Trophoblast cell (in vitro differentiated cells and primary cell): ENCODE measurements around the gene CD3G.

Experiments
- DNase-seq, 2 donors: peaks; one replicate each; pipeline ENCODE4 v3.0.0-alpha.2; 2016
- H2AFZ ChIP-seq: 2 replicates; pipeline ENCODE4 v1.6.1; 2013; ENCODE audit warnings: low read length, moderate library complexity, mild to moderate bottlenecking; ENCODE audit not compliant: insufficient read depth, poor library complexity
- H2AK5ac ChIP-seq: 2 replicates; pipeline ENCODE4 v1.6.1; 2013; ENCODE audit warnings: mild to moderate bottlenecking, low read length
- H2BK120ac ChIP-seq: 2 replicates; pipeline ENCODE4 v1.6.1; 2013; ENCODE audit warnings: low read length, mild to moderate bottlenecking, moderate library complexity; ENCODE audit not compliant: insufficient read depth, poor library complexity
- H2BK12ac ChIP-seq: 2 replicates; pipeline ENCODE4 v1.6.1; 2013; ENCODE audit warnings: mild to moderate bottlenecking, low read length, moderate library complexity
- H2BK5ac ChIP-seq: 2 replicates; pipeline ENCODE4 v1.6.1; 2013; ENCODE audit warnings: low read length, low read depth, moderate library complexity, mild to moderate bottlenecking; ENCODE audit not compliant: poor library complexity
- H3K14ac ChIP-seq: 2 replicates; pipeline ENCODE4 v1.6.1; 2013; ENCODE audit warnings: mild to moderate bottlenecking, low read length
- H3K18ac ChIP-seq: 2 replicates; pipeline ENCODE4 v1.6.1; 2013; ENCODE audit warnings: mild to moderate bottlenecking, low read length
- H3K23ac ChIP-seq: 2 replicates; pipeline ENCODE4 v1.6.1; 2013; ENCODE audit warnings: low read length
- H3K27ac ChIP-seq: 2 replicates; pipeline ENCODE4 v1.5.1; 2013; ENCODE audit warnings: low read depth, mild to moderate bottlenecking, inconsistent platforms, low read length, moderate library complexity
- H3K27me3 ChIP-seq: 2 replicates; pipeline ENCODE4 v1.6.1; 2013; ENCODE audit warnings: inconsistent platforms, mild to moderate bottlenecking, low read length, moderate library complexity; ENCODE audit not compliant: insufficient read depth
- H3K36me3 ChIP-seq, 2 experiments: 1 replicate in 1 of 2; 2 replicates in 1 of 2; pipeline ENCODE4 v1.6.1; 2013; ENCODE audit warnings: low read length in 2 of 2, mild to moderate bottlenecking in 2 of 2, moderate library complexity in 1 of 2; ENCODE audit not compliant: insufficient read depth in 2 of 2, control insufficient read depth in 1 of 2
- H3K4ac ChIP-seq: 2 replicates; pipeline ENCODE4 v1.6.1; 2013; ENCODE audit warnings: low read depth, mild to moderate bottlenecking, low read length, moderate library complexity
- H3K4me1 ChIP-seq, 2 experiments: 1 replicate in 1 of 2; 2 replicates in 1 of 2; pipeline ENCODE4 v1.6.1; 2013; ENCODE audit warnings: low read length in 2 of 2, mild to moderate bottlenecking in 2 of 2, moderate library complexity in 1 of 2; ENCODE audit not compliant: insufficient read depth in 2 of 2, control insufficient read depth in 1 of 2
- H3K4me2 ChIP-seq: 2 replicates; pipeline ENCODE4 v1.6.1; 2013; ENCODE audit warnings: inconsistent platforms, mild to moderate bottlenecking, low read length, moderate library complexity
- H3K4me3 ChIP-seq: 2 replicates; pipeline ENCODE4 v1.5.1; 2013; ENCODE audit warnings: mild to moderate bottlenecking, low read depth, low read length, inconsistent platforms
- H3K79me1 ChIP-seq: one replicate; pipeline ENCODE4 v1.6.1; 2013; ENCODE audit warnings: low read length
- H3K79me2 ChIP-seq: 2 replicates; pipeline ENCODE4 v1.6.1; 2013; ENCODE audit warnings: low read length, mild to moderate bottlenecking; ENCODE audit not compliant: control insufficient read depth, insufficient read depth, poor library complexity
- H3K9ac ChIP-seq: 2 replicates; pipeline ENCODE4 v1.6.1; 2013; ENCODE audit warnings: mild to moderate bottlenecking, low read length
- H3K9me3 ChIP-seq: 2 replicates; pipeline ENCODE4 v1.6.1; 2013; ENCODE audit warnings: low read depth, mild to moderate bottlenecking, control low read depth, inconsistent platforms, low read length; ENCODE audit not compliant: insufficient read depth
- H4K12ac ChIP-seq: 2 replicates; pipeline ENCODE4 v1.6.1; 2013; ENCODE audit warnings: low read depth, mild to moderate bottlenecking, low read length, moderate library complexity
- H4K8ac ChIP-seq: 2 replicates; pipeline ENCODE4 v1.6.1; 2013; ENCODE audit warnings: low read depth, mild to moderate bottlenecking, low read length, moderate library complexity
- H4K91ac ChIP-seq: one replicate; pipeline ENCODE4 v1.6.1; 2013; ENCODE audit warnings: low read depth, mild to moderate bottlenecking, low read length, moderate library complexity
- whole genome bisulfite sequencing: extraction: QIAGEN DNeasy Blood & Tissue Kit; methylation state at CpG from one replicate; pipeline ENCODE4 v1.1.7; 2013; ENCODE audit warnings: missing lambda C conversion rate; ENCODE audit not compliant: insufficient read length, insufficient coverage; ENCODE audit errors: extremely low coverage; 5-methylcytosine and 5-hydroxymethylcytosine counted together

The CD3G gene

DNA sequence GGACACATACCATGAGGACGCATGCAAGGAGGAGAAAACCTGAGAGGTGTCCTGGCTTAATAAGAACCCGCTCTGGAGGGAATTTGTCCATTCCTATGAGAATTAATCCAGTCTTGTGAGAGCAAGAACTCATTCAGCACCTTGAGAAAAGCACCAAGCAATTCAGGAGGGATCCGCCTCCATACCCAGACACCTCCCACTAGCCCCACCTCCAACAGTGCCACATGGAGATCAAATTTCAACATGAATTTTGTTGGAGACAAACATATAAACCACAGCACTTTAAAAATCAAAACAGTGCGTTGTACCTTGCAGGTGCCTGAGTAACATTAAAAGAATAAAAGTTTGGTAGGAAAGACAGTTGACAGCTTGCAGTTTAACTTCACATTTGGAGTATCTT lies 26.6 kb downstream of the CD3G start:
- Histone ChIP-seq H2BK120ac (no peak overlapping the region), H2AFZ (no peak overlapping the region), H3K27me3 (no peaks in the 10 kb centered on the region), H3K36me3 (peaks cover 18 to 44% of the 10 kb centered on the region in 2 experiments), H2AK5ac (no peak overlapping the region), H3K23ac (no peak overlapping the region), H4K91ac (no peak overlapping the region), H3K4me3 (no peak overlapping the region), H3K9ac (no peak overlapping the region), H3K4me2 (no peak overlapping the region), H3K27ac (no peak overlapping the region), H3K14ac (no peak overlapping the region), H2BK12ac (no peak overlapping the region), H2BK5ac (no peak overlapping the region), H3K18ac (no peak overlapping the region), H4K12ac (no peak overlapping the region), H3K4me1 (no peaks in the 10 kb centered on the region), H3K79me2 (no peaks in the 10 kb centered on the region), H3K4ac (no peak overlapping the region), H4K8ac (no peak overlapping the region), H3K9me3 (no peaks in the 10 kb centered on the region), H3K79me1 (no peaks in the 10 kb centered on the region)
- no CpG with 5 or more reads among the region's 4 CpGs for WGBS
- no peak for DNase-seq

DNA sequence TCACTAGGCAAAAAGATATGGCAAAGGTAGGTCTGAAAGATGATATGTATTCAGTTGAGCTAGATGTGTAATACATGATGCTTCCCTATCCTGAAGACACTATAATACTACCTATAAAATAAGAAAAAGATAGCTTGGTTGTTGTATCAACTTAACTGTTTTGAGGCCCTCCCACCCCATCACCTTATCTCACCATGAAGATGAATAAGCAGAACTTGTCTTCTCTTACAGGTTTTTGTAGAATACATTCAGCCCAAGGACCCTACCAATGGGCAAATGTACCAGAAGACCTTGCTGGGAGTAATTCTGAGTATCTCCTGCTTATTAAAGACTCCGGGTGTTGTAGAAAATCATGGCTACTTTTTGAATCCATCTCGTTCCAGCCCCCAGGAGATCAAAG lies 29.1 kb downstream of the CD3G start:
- H2BK12ac ChIP-seq = no peak overlapping the region
- no peak overlapping the region for H3K9ac ChIP-seq
- no peak overlapping the region for H2AFZ ChIP-seq
- no peak overlapping the region for H3K4me2 ChIP-seq
- no peaks in the 10 kb centered on the region for H3K79me2 ChIP-seq
- H4K12ac ChIP-seq = no peak overlapping the region
- no peak overlapping the region for H3K4ac ChIP-seq
- H4K8ac ChIP-seq = no peak overlapping the region
- H2BK5ac ChIP-seq = no peak overlapping the region
- no peak overlapping the region for H4K91ac ChIP-seq
- peaks cover 18 to 50% of the 10 kb centered on the region in 2 experiments for H3K36me3 ChIP-seq
- no CpG with 5 or more reads among the region's 2 CpGs for WGBS
- no peak for DNase-seq
- H3K14ac ChIP-seq = no peak overlapping the region
- H2BK120ac ChIP-seq = no peak overlapping the region
- no peaks in the 10 kb centered on the region for H3K27me3 ChIP-seq
- H3K27ac ChIP-seq = no peak overlapping the region
- H3K4me3 ChIP-seq = no peak overlapping the region
- H2AK5ac ChIP-seq = no peak overlapping the region
- H3K79me1 ChIP-seq = no peaks in the 10 kb centered on the region
- no peaks in the 10 kb centered on the region for H3K4me1 ChIP-seq
- no peaks in the 10 kb centered on the region for H3K9me3 ChIP-seq
- H3K18ac ChIP-seq = no peak overlapping the region
- H3K23ac ChIP-seq = no peak overlapping the region

DNA sequence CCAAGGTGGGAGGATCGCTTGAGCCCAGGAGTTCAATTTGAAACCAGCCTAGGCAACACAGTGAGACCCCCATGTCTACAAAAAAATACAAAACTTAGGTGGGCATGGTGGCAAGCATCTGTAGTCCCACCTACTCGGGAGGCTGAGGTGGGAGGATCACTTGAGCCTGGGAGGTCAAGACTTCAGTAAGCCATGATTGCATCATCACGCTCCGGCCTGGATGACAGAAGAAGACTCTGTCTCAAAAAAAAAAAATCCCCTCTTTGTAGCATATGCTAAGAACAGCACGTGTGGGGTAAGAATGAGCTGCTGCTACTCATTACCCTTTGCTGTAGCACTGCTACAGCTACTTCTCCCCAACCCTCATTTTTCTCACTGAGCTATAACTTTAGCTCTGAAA lies 29.7 kb downstream of the CD3G start:
- Histone ChIP-seq H4K12ac (no peak overlapping the region), H3K4me2 (no peak overlapping the region), H2BK12ac (no peak overlapping the region), H3K23ac (no peak overlapping the region), H4K91ac (no peak overlapping the region), H3K4me3 (no peak overlapping the region), H2AFZ (no peak overlapping the region), H3K79me2 (no peaks in the 10 kb centered on the region), H3K18ac (no peak overlapping the region), H3K27ac (no peak overlapping the region), H3K79me1 (no peaks in the 10 kb centered on the region), H3K4ac (no peak overlapping the region), H3K27me3 (no peaks in the 10 kb centered on the region), H3K4me1 (no peaks in the 10 kb centered on the region), H3K9ac (no peak overlapping the region), H3K9me3 (no peaks in the 10 kb centered on the region), H2BK5ac (no peak overlapping the region), H4K8ac (no peak overlapping the region), H2AK5ac (no peak overlapping the region), H3K36me3 (peaks cover 18 to 46% of the 10 kb centered on the region in 2 experiments), H2BK120ac (no peak overlapping the region), H3K14ac (no peak overlapping the region)
- WGBS = no CpG with 5 or more reads among the region's 5 CpGs
- DNase-seq = no peak

DNA sequence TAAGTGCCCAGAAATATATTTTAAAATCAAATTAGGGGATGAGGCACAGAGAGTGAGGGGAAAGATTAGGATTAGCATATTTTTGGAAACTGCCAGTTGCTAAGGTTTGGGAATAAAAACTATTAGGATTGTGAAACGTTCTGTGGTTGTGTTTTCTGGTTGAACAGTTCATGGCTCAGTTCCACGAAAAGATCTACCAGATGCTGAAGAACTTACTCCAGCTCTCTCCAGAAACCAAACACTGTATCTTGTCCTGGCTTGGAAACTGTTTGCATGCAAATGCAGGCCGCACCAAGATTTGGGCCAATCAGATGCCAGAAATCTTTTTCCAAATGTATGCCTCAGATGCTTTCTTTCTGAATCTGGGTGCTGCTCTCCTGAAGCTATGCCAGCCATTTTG lies 30.6 kb downstream of the CD3G start:
- H3K4me3 ChIP-seq = no peak overlapping the region
- H4K8ac ChIP-seq = no peak overlapping the region
- no peaks in the 10 kb centered on the region for H3K4me1 ChIP-seq
- H3K36me3 ChIP-seq = peaks cover 16 to 45% of the 10 kb centered on the region in 2 experiments
- H2AFZ ChIP-seq = no peak overlapping the region
- no peaks in the 10 kb centered on the region for H3K27me3 ChIP-seq
- H3K79me2 ChIP-seq = no peaks in the 10 kb centered on the region
- no peak for DNase-seq
- no peak overlapping the region for H4K91ac ChIP-seq
- no peak overlapping the region for H3K23ac ChIP-seq
- no peak overlapping the region for H3K4me2 ChIP-seq
- no peak overlapping the region for H4K12ac ChIP-seq
- no peak overlapping the region for H3K14ac ChIP-seq
- H3K79me1 ChIP-seq = no peaks in the 10 kb centered on the region
- no peak overlapping the region for H3K9ac ChIP-seq
- no CpG with 5 or more reads among the region's 3 CpGs for WGBS
- no peak overlapping the region for H2BK12ac ChIP-seq
- H3K18ac ChIP-seq = no peak overlapping the region
- H3K9me3 ChIP-seq = no peaks in the 10 kb centered on the region
- H3K27ac ChIP-seq = no peak overlapping the region
- no peak overlapping the region for H2BK5ac ChIP-seq
- no peak overlapping the region for H3K4ac ChIP-seq
- H2AK5ac ChIP-seq = no peak overlapping the region
- H2BK120ac ChIP-seq = no peak overlapping the region
